COLO668 (cell line): ENCODE data around the gene ZNF362.
"Not testable (repeated sequence)": the region's sequence is repeated elsewhere in the genome, so short reads cannot be mapped to it uniquely, and the experiment has no call there.

Experiments used
- DNase-seq: peaks from one replicate; lab custom pipeline; 2025; ENCODE audit not compliant: unreplicated experiment; lab: John Stamatoyannopoulos, UW

ZNF362 gene

GRCh38 chr1:33302325-33302724 lies 46.0 kb downstream of the ZNF362 start:
- DNase-seq = no peak

DNA sequence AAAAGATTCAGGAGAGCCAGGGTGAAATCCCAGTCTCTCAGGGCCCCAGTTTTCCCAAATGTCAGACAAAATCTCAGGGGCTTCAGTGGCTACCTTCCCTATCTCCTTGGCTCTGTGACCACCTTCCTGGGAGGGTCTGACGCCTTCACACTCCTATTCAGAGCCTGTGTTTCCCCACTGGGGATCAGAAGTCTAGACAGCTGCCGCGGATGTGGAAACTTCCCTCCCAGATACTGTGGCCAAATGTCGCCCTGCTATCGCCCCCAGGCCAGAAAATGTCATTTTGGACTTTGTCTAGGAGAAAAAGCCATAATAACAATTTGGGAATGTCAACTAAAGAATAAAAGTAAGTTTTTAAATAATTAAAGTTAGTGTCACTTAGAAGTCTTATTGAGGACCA lies 48.7 kb downstream of the ZNF362 start:
- no peak for DNase-seq

GRCh38 chr1:33305816-33306652 lies 49.7 kb downstream of the ZNF362 start:
- no peak for DNase-seq

DNA sequence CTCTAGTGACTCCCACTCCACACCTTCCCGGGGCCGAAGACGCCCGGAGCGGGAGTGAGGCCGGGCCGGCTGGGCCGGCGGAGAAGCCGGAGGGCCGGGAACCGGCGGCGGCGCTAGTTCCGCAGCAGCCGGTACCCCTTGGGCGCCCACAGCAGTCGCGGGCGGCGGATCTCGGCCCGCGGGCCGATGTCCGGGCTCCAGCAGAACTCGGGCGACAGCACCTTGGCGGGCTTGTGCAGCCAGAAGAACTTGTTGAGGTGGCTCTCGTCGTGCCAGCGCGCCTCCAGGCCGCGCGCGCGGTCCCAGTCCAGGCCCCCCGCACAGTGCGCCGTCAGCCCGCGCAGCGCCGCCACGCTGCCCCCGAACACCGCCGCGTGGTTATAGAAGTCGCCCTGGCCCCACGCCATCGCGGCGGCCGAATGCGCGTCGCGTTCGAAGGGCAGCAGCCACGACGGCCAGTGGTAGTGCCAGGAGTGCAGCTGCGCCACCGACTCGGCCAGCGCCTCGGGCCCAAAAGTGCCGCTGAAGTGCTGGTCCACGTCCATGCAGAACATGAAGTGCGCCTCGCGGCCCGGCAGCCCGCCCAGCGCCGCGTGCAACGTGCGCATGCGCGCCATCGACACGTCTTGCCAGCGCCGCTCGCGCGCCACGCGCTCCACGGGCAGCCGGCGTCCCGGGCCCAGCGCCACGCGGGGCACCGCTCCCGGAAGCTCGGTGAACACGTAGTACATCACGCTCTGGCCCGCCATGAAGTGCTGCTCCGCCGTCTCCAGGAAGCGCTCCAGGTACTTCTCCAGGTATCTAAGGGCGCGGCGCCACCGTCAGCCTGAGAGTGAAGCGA lies 50.6 kb downstream of the ZNF362 start:
- DNase-seq = no peak

DNA sequence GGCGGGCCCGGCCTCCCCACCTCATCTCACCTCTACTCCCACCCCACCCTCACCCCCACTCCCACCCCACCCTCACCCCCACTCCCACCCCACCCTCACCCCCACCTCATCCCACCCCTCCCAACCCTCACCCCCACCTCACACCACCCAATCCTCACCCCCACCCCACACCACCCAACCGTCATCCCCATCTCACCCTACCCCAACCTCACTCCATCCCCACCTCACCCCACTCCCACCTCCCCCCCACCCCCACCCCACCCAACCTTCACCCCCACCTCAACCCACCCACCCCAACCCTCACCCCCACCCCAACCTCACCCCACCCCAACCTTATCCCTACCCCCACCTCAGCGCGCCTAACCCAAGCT lies 51.2 kb downstream of the ZNF362 start:
- DNase-seq = no peak

DNA sequence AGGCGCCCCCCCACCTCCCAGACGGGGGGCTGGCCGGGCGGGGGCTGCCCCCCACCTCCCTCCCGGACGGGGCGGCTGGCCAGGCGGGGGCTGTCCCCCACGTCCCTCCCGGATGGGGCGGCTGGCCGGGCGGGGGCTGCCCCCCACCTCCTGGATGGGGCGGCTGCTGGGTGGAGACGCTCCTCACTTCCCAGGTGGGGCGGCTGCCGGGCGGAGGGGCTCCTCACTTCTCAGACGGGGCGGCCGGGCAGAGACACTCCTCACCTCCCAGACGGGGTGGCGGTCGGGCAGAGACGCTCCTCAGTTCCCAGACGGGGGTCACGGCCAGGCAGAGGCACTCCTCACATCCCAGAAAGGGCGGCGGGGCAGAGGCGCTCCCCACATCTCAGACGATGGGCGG lies 53.1 kb downstream of the ZNF362 start:
- not testable (repeated sequence) for DNase-seq

DNA sequence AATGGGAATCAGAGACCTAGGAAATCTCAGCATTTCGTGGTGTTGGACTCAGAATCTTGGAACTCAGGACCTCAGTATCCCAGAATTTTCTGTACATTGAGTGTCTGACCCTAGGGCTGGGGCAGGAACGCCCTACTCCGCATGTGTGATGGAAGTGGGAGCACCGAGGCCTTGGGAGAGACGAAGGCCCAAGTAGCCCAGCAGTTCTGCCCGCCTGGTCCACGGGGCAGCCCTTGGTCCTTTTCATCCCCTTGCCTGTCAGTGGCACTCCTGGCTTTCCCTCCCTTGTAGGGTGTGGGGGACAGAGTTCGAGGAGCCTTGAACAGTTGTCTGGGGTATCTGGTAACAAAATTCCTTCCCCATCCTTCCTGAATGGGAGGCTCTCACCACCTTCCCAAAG lies 54.4 kb downstream of the ZNF362 start:
- DNase-seq = no peak

DNA sequence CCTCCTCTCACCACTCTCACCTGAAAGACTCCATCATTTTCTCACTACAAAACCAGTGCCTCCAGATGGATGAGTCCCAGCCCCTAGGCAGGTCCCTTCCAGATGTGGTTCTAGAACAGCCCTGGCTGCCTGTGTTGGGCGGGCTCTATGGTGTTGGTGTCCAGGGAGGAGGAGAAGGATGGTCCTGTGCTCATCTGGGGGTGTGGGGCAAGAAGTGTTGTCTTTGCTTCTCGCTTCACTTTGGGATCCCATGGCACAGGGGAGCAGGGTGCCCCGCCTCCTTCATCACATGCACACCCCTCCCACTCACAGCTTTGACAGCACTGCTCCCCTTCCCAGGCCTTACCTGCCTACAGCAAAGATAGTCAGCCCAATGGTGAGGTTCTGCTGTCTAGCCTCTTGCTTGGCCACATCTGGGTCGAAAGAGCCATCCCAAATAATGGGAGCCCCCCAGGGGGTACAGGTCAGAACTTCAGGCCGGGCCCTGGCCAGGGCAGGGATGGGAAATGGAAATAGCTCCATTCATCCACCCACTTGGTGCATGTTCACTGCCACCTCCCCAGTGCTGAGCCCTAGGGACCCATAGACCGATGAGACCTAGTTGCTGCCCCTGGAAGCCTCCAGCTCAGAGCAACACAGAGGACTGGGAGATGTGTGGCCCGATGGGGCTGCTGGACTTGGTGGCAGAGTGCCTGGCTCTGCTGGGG lies 55.6 kb downstream of the ZNF362 start:
- DNase-seq = no peak

- DNase-seq = no peak
Observed at GRCh38 chr1:33312413-33312749, 56.1 kb downstream of the ZNF362 start.

GRCh38 chr1:33314416-33314815 lies 58.1 kb downstream of the ZNF362 start:
- no peak for DNase-seq

DNA sequence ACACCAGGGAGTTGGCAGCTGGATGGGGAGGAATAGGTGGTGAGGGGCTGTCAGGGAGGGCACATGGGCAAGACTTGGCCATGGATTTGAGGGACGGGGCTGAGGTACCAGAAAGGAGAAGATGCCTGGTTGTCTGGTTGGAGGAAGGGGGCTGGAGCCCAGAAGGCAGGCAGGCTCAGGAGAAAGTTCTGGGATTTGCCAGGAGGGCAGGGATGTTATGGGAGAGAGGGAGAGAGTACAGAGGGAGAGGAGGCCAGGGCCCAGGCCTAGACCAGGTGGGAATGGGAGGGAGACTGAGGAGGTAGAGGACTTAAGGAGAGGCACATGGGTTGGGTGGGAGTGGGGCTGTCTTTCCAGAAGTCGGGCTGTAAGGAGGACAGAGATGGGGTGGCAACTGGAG lies 60.3 kb downstream of the ZNF362 start:
- no peak for DNase-seq

DNA sequence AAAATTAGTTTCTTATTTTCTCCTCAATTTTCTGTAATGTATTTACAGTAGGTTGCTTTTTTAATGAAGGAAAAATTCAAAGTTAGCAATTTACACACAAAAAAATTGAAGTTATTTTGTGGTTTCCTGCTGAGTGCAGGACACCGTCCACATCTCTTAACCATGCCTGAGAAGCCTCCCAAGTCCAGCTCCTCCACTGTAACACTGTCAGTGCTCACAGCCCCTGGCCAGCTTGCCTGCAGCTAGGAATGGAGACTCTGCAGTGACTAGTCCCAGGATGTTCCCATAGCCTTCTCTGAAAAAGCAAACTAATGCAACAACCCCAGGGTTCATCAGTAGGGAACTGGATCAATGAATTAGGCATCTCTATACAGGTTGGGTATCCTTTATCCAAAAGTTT lies 61.1 kb downstream of the ZNF362 start:
- no peak for DNase-seq

DNA sequence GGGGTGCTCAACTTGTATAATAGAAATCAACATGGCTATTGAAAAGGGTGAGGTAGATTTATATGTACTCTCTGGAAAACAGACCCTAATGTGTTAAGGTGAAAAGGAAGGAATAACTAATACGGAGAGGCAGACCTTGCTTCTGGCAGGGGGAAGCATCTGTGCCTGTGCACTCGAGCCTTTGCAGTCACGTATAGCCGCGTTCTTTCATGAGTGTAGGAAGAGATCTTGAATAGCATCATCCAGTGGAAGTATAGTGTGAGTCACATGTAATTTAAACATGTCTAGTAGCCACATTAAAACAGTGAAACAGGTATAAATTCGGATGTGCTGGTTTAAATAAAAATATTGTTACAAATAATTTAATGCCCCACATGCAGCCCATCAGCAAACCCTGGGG lies 61.7 kb downstream of the ZNF362 start:
- no peak for DNase-seq

GRCh38 chr1:33319186-33319948 lies 63.1 kb downstream of the ZNF362 start:
- DNase-seq = no peak

GRCh38 chr1:33319949-33320618 lies 63.8 kb downstream of the ZNF362 start:
- no peak for DNase-seq

GRCh38 chr1:33320619-33321165 lies 64.4 kb downstream of the ZNF362 start, which contains the start of gene A3GALT2:
TSS of gene A3GALT2 (minus strand) at chr1:33321098. CDS start at chr1:33321098, 0 bp downstream.
- no peak for DNase-seq

GRCh38 chr1:33321178-33321577 lies 64.9 kb downstream of the ZNF362 start:
- DNase-seq = no peak

DNA sequence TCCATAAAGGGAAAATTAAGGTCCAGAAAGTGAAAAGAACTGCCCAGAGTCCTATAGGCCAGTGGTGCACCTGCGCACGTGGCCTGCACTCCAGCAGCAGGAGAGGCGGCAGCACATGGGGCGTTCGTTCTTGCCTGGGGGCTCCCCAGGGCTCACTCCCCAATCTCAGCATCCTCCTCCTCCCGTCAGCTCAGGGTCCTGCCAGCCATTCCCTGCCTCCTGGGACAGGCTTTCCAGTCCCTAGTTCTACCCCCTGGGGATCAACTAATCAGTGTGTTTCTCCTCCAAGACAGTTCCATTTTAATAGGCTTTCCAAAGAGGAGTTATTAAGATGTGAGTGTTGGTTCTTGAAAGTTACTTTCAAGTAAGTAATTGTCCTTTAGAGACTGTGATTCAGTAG lies 65.8 kb downstream of the ZNF362 start:
- no peak for DNase-seq

GRCh38 chr1:33322870-33323585 lies 66.7 kb downstream of the ZNF362 start:
- no peak for DNase-seq
